Neural cell (in vitro differentiated cells): Measurements from ENCODE around the gene MED26. TPM values are rescaled to one million over a fixed set of nuclear protein-coding genes. Genes with fewer than 3 reads are reported as not detected.

Experiments
- H2AFZ ChIP-seq: fragments of 200-600, 300-800 bp; sonication (generic), shearing (Covaris generic); 2 replicates; pipeline ENCODE4 v1.6.0; 2014; ENCODE audit warnings: low read depth, mild to moderate bottlenecking, antibody characterized with exemption, low read length, moderate library complexity
- H3F3A ChIP-seq: fragments of 200-600 bp; shearing (Covaris generic); 2 replicates; pipeline ENCODE4 v1.6.1; 2016; ENCODE audit warnings: mild to moderate bottlenecking, moderate library complexity, mixed read lengths, antibody characterized with exemption, low read length; ENCODE audit not compliant: insufficient read depth, poor library complexity, severe bottlenecking
- H3K27ac ChIP-seq: fragments of 200-600, 300-800 bp; sonication (generic), shearing (Covaris generic); 2 replicates; pipeline ENCODE4 v1.5.1; 2014; ENCODE audit warnings: mild to moderate bottlenecking, low read length, moderate library complexity
- H3K27me3 ChIP-seq: fragments of 300-800, 200-600 bp; sonication (generic), shearing (Covaris generic); 2 replicates; pipeline ENCODE4 v1.6.0; 2014; ENCODE audit warnings: mild to moderate bottlenecking, low read depth, low read length, moderate library complexity; ENCODE audit not compliant: insufficient read depth
- H3K36me3 ChIP-seq: fragments of 300-800, 200-600 bp; sonication (generic), shearing (Covaris generic); 2 replicates; pipeline ENCODE4 v1.5.1; 2014; ENCODE audit warnings: mild to moderate bottlenecking, antibody characterized with exemption, low read length, moderate library complexity; ENCODE audit not compliant: insufficient read depth
- H3K4me2 ChIP-seq: fragments of 300-800, 200-600 bp; sonication (generic), shearing (Covaris generic); 2 replicates; pipeline ENCODE4 v1.6.0; 2014; ENCODE audit warnings: mild to moderate bottlenecking, low read length
- H3K4me3 ChIP-seq: fragments of 300-800, 200-600 bp; sonication (generic), shearing (Covaris generic); 2 replicates; pipeline ENCODE4 v1.5.1; 2014; ENCODE audit warnings: mild to moderate bottlenecking, low read length, moderate library complexity
- H3K79me2 ChIP-seq: fragments of 200-600 bp; shearing (Covaris generic); replicated peaks from 2 replicates; pipeline ENCODE4 v1.6.0; 2014; ENCODE audit warnings: mild to moderate bottlenecking, low read length, moderate library complexity; ENCODE audit not compliant: insufficient read depth
- H3K9ac ChIP-seq: fragments of 300-800, 200-600 bp; sonication (generic), shearing (Covaris generic); 2 replicates; pipeline ENCODE4 v1.6.1; 2016; ENCODE audit warnings: mild to moderate bottlenecking, low read length, mixed read lengths
- H3K9me2 ChIP-seq: fragments of 200-600 bp; shearing (Covaris generic); 2 replicates; pipeline ENCODE4 v1.6.1; 2016; ENCODE audit warnings: mild to moderate bottlenecking, low read length, mixed read lengths; ENCODE audit not compliant: insufficient read depth
- H3K9me3 ChIP-seq: fragments of 200-600, 300-800 bp; sonication (generic), shearing (Covaris generic); 2 replicates; pipeline ENCODE4 v1.6.1; 2016; ENCODE audit warnings: mild to moderate bottlenecking, mixed run types, low read length, moderate library complexity, mixed read lengths
- H4K20me1 ChIP-seq: fragments of 200-600 bp; shearing (Covaris generic); 2 replicates; pipeline ENCODE4 v1.6.1; 2016; ENCODE audit warnings: mild to moderate bottlenecking, mixed run types; ENCODE audit not compliant: insufficient read depth
- CTCF ChIP-seq: fragments of 450-650 bp; IDR thresholded peaks from 2 replicates; pipeline ENCODE4 v1.5.1; 2014; ENCODE audit warnings: antibody characterized with exemption, mild to moderate bottlenecking, moderate library complexity; ENCODE audit not compliant: poor library complexity, severe bottlenecking
- EP300 ChIP-seq: fragments of 450-650 bp; conservative IDR thresholded peaks from 2 replicates; pipeline ENCODE4 v1.6.1; 2014; ENCODE audit warnings: antibody characterized with exemption, mild to moderate bottlenecking, moderate library complexity; ENCODE audit not compliant: poor library complexity, severe bottlenecking
- EZH2 ChIP-seq: fragments of 200-600, 300-800 bp; shearing (Covaris generic), sonication (generic); IDR thresholded peaks from 2 replicates; pipeline ENCODE4 v1.6.1; 2014; ENCODE audit warnings: antibody characterized with exemption, low read length, borderline replicate concordance, mild to moderate bottlenecking; ENCODE audit not compliant: insufficient read depth, poor library complexity, severe bottlenecking
- MXI1 ChIP-seq: fragments of 450-650 bp; conservative IDR thresholded peaks from 2 replicates; pipeline ENCODE4 v1.6.1; 2014; ENCODE audit warnings: antibody characterized with exemption, mild to moderate bottlenecking; ENCODE audit not compliant: poor library complexity, severe bottlenecking
- POLR2AphosphoS5 ChIP-seq: IDR thresholded peaks from 2 replicates; pipeline ENCODE4 v1.6.1; 2012
- RAD21 ChIP-seq: fragments of 450-650 bp; conservative IDR thresholded peaks from 2 replicates; pipeline ENCODE4 v1.6.1; 2014; ENCODE audit warnings: antibody characterized with exemption, mild to moderate bottlenecking, moderate library complexity
- REST ChIP-seq: IDR thresholded peaks from 2 replicates; pipeline ENCODE4 v1.6.1; 2012; ENCODE audit warnings: borderline replicate concordance
- SMC3 ChIP-seq: fragments of 450-650 bp; conservative IDR thresholded peaks from 2 replicates; pipeline ENCODE4 v1.6.1; 2014; ENCODE audit warnings: antibody characterized with exemption, mild to moderate bottlenecking, moderate library complexity; ENCODE audit not compliant: poor library complexity
- TAF1 ChIP-seq: IDR thresholded peaks from 2 replicates; pipeline ENCODE4 v1.6.1; 2012; ENCODE audit warnings: low read depth
- polyA plus RNA-seq: library from polyadenylated mRNA; depleted of rRNA; stranded (reverse); fragments of >200 nt; gene quantifications from 2 replicates; pipeline ENCODE4 v1.2.3, GENCODE V29; 2014

The MED26 gene
- polyA plus RNA-seq, 1 donor from 2014 or later: 4.2 TPM

GRCh38 chr19:16627928-16628182 is 149 bp downstream of the MED26 start:
- Histone ChIP-seq H3K27ac (no peak overlapping the region), H3K4me3 (peak overlapping the region; percentile 99), H3K9me2 (no peaks in the 10 kb centered on the region), H3K27me3 (no peaks in the 10 kb centered on the region), H2AFZ (no peak overlapping the region), H3K4me2 (no peak overlapping the region), H3K9me3 (no peaks in the 10 kb centered on the region), H3F3A (no peaks in the 10 kb centered on the region), H3K36me3 (no peaks in the 10 kb centered on the region), H3K9ac (peak overlapping the region; percentile 82), H4K20me1 (peaks cover 5% of the 10 kb centered on the region), H3K79me2 (peaks cover 41% of the 10 kb centered on the region)
- TF ChIP-seq REST: no peak
- no peak for TF ChIP-seq CTCF
- TF ChIP-seq MXI1: no peak
- TF ChIP-seq TAF1: no peak
- no peak for TF ChIP-seq EP300
- TF ChIP-seq EZH2: no peak
- TF ChIP-seq SMC3: no peak
- no peak for TF ChIP-seq RAD21
- TF ChIP-seq POLR2AphosphoS5: no peak

GRCh38 chr19:16627193-16627927 is 644 bp downstream of the MED26 start:
- Histone ChIP-seq H3K36me3 (no peaks in the 10 kb centered on the region), H3F3A (no peaks in the 10 kb centered on the region), H3K4me3 (peak overlapping the region; percentile 99), H2AFZ (no peak overlapping the region), H3K4me2 (peak overlapping the region; percentile 73), H3K9me2 (no peaks in the 10 kb centered on the region), H3K79me2 (peaks cover 46% of the 10 kb centered on the region), H3K9ac (peak overlapping the region; percentile 82), H4K20me1 (peaks cover 5% of the 10 kb centered on the region), H3K27me3 (no peaks in the 10 kb centered on the region), H3K9me3 (no peaks in the 10 kb centered on the region), H3K27ac (peak overlapping the region; percentile 24)
- TF ChIP-seq TAF1 (no peak), MXI1 (no peak), RAD21 (no peak), EP300 (no peak), CTCF (no peak), SMC3 (no peak), REST (no peak)
